GM12878 (cell line): Measurements from ENCODE around the gene GADD45A. TPM values are rescaled to one million over a fixed set of nuclear protein-coding genes. Genes with fewer than 3 reads are reported as not detected.

Source experiments
- BHLHE40 ChIP-seq, 2 experiments: fragments of 450-650 bp in 1 of 2; IDR thresholded peaks; 2 replicates each; pipeline ENCODE4 v1.6.1; 2011 to 2017; ENCODE audit warnings: low read depth in 2 of 2, borderline replicate concordance in 1 of 2, improper control_type of control experiment in 1 of 2, low read length in 1 of 2, mild to moderate bottlenecking in 1 of 2
- BMI1 ChIP-seq: fragments of 450-650 bp; IDR thresholded peaks from 2 replicates; pipeline ENCODE4 v1.6.1; 2016; ENCODE audit warnings: mild to moderate bottlenecking, moderate library complexity, borderline replicate concordance
- CBX3 ChIP-seq: fragments of 200-600 bp; sonication (generic); IDR thresholded peaks from 2 replicates; pipeline ENCODE4 v1.6.1; 2016; ENCODE audit warnings: low read depth, borderline replicate concordance
- CEBPB ChIP-seq, 2 experiments: fragments of 150-350 bp in 1 of 2; IDR thresholded peaks; 2 replicates each; pipeline ENCODE4 v1.6.1; 2012 to 2014; ENCODE audit warnings: low read depth in 2 of 2, low read length in 2 of 2, borderline replicate concordance in 1 of 2, inconsistent platforms in 1 of 2
- CHD2 ChIP-seq: IDR thresholded peaks from 2 replicates; pipeline ENCODE4 v1.6.1; 2011; ENCODE audit warnings: low read depth, low read length, improper control_type of control experiment, borderline replicate concordance
- CREM ChIP-seq: IDR thresholded peaks from 2 replicates; pipeline ENCODE4 v1.6.1; 2014; ENCODE audit warnings: antibody characterized with exemption, low read depth
- EED ChIP-seq: sonication (generic); IDR thresholded peaks from 2 replicates; pipeline ENCODE4 v1.6.1; 2016; ENCODE audit warnings: antibody characterized with exemption, low read depth
- EZH2 ChIP-seq: IDR thresholded peaks from 2 replicates; pipeline ENCODE4 v1.6.1; 2012; ENCODE audit warnings: low read depth, mild to moderate bottlenecking, control low read depth, inconsistent platforms, low read length, borderline replicate concordance; ENCODE audit not compliant: control insufficient read depth
- FOXK2 ChIP-seq: fragments of 450-650 bp; IDR thresholded peaks from 2 replicates; pipeline ENCODE4 v1.6.1; 2017; ENCODE audit warnings: mild to moderate bottlenecking, moderate library complexity
- HDGF ChIP-seq: fragments of 450-650 bp; IDR thresholded peaks from 2 replicates; pipeline ENCODE4 v1.6.1; 2016; ENCODE audit warnings: antibody characterized with exemption
- IKZF1 ChIP-seq: fragments of 450-650 bp; conservative IDR thresholded peaks from 2 replicates; pipeline ENCODE4 v1.6.1; 2017; ENCODE audit warnings: antibody characterized with exemption, mild to moderate bottlenecking
- IKZF2 ChIP-seq, 2 experiments: fragments of 450-650 bp; IDR thresholded peaks; 2 replicates each; pipeline ENCODE4 v1.6.1; 2017; ENCODE audit warnings: mild to moderate bottlenecking in 2 of 2, moderate library complexity in 2 of 2
- IRF4 ChIP-seq: IDR thresholded peaks from 2 replicates; pipeline ENCODE4 v1.6.1; 2011; ENCODE audit warnings: low read depth, low read length
- JUNB ChIP-seq: IDR thresholded peaks from 2 replicates; pipeline ENCODE4 v1.6.1; 2016; ENCODE audit warnings: antibody characterized with exemption, mild to moderate bottlenecking
- KLF5 ChIP-seq: fragments of 450-650 bp; IDR thresholded peaks from 2 replicates; pipeline ENCODE4 v1.6.1; 2014; ENCODE audit warnings: mild to moderate bottlenecking; ENCODE audit not compliant: partially characterized antibody
- NFXL1 ChIP-seq: fragments of 450-650 bp; IDR thresholded peaks from 2 replicates; pipeline ENCODE4 v1.6.1; 2017; ENCODE audit warnings: antibody characterized with exemption, mild to moderate bottlenecking, borderline replicate concordance
- NR2F1 ChIP-seq: fragments of 450-650 bp; conservative IDR thresholded peaks from 2 replicates; pipeline ENCODE4 v1.6.1; 2017; ENCODE audit warnings: mild to moderate bottlenecking
- PAX8 ChIP-seq: fragments of 450-650 bp; IDR thresholded peaks from 2 replicates; pipeline ENCODE4 v1.6.1; 2017; ENCODE audit warnings: mild to moderate bottlenecking, moderate library complexity
- SMAD5 ChIP-seq: IDR thresholded peaks from 2 replicates; pipeline ENCODE4 v1.6.1; 2016; ENCODE audit warnings: antibody characterized with exemption, low read depth
- SREBF1 ChIP-seq: IDR thresholded peaks from 2 replicates; pipeline ENCODE4 v1.6.1; 2012; ENCODE audit warnings: mild to moderate bottlenecking, low read length
- TAF1 ChIP-seq: IDR thresholded peaks from 2 replicates; pipeline ENCODE4 v1.6.1; 2011; ENCODE audit warnings: mild to moderate bottlenecking, low read depth, low read length, borderline replicate concordance
- ZSCAN29 ChIP-seq: fragments of 450-650 bp; IDR thresholded peaks from 2 replicates; pipeline ENCODE4 v1.6.1; 2017; ENCODE audit warnings: mild to moderate bottlenecking, moderate library complexity
- polyA plus RNA-seq, 11 experiments: library from polyadenylated mRNA; depleted of rRNA in 4 of 11; unstranded in 6 of 11; stranded (reverse) in 5 of 11; fragments of >200 nt; fragmentation: Nextera tagmentation in 4 of 11; fragmentation: Illumina TruSeq in 1 of 11; extraction: Ambion mirVana in 4 of 11; extraction: Trizol in 1 of 11; gene quantifications; 1 replicate in 1 of 11; 2 replicates in 10 of 11; pipeline versions ENCODE4 v1.2.1 to v1.2.3, GENCODE V29; 2011 to 2016; ENCODE audit warnings: inconsistent platforms in 2 of 11, missing spikeins in 2 of 11, low read depth in 1 of 11
- total RNA-seq, 4 experiments: library from RNA; depleted of rRNA in 3 of 4; stranded (reverse); fragments of >200 nt in 3 of 4; fragmentation: Illumina TruSeq in 1 of 4; extraction: Trizol in 1 of 4; gene quantifications; 2 replicates each; pipeline versions ENCODE4 v1.2.1 to v1.2.3, GENCODE V29; 2013 to 2021
- TF ChIP-seq, protein P1 (sequence below): IDR thresholded peaks from 2 replicates; pipeline ENCODE4 v1.6.1; 2011; ENCODE audit warnings: low read depth, low read length, improper control_type of control experiment, borderline replicate concordance
- TF ChIP-seq, protein P2 (sequence below): IDR thresholded peaks from 2 replicates; pipeline ENCODE4 v1.6.1; 2012; ENCODE audit warnings: low read depth, low read length, improper control_type of control experiment
- TF ChIP-seq, protein P3 (sequence below): fragments of 450-650 bp; IDR thresholded peaks from 2 replicates; pipeline ENCODE4 v1.6.1; 2017; ENCODE audit warnings: mild to moderate bottlenecking, low read depth, inconsistent platforms; ENCODE audit not compliant: poor library complexity, severe bottlenecking
- TF ChIP-seq, protein P4 (sequence below): fragments of 150-350 bp; IDR thresholded peaks from 2 replicates; pipeline ENCODE4 v1.6.1; 2016; ENCODE audit warnings: low read depth, low read length

GADD45A gene
- total and polyA plus RNA-seq, 10 of the 15 experiments (the other 5 are each of a cell fraction or from before 2014, with no cell fraction given) = 4.7 to 48.9 (median 18.5) TPM

DNA sequence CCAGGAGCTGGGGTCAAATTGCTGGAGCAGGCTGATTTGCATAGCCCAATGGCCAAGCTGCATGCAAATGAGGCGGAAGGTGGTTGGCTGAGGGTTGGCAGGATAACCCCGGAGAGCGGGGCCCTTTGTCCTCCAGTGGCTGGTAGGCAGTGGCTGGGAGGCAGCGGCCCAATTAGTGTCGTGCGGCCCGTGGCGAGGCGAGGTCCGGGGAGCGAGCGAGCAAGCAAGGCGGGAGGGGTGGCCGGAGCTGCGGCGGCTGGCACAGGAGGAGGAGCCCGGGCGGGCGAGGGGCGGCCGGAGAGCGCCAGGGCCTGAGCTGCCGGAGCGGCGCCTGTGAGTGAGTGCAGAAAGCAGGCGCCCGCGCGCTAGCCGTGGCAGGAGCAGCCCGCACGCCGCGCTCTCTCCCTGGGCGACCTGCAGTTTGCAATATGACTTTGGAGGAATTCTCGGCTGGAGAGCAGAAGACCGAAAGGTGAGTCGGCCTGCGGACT, at the start of gene GADD45A (continued):
- TF ChIP-seq, protein P1, sequence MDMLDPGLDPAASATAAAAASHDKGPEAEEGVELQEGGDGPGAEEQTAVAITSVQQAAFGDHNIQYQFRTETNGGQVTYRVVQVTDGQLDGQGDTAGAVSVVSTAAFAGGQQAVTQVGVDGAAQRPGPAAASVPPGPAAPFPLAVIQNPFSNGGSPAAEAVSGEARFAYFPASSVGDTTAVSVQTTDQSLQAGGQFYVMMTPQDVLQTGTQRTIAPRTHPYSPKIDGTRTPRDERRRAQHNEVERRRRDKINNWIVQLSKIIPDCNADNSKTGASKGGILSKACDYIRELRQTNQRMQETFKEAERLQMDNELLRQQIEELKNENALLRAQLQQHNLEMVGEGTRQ = no peak
- TF ChIP-seq, protein P2, sequence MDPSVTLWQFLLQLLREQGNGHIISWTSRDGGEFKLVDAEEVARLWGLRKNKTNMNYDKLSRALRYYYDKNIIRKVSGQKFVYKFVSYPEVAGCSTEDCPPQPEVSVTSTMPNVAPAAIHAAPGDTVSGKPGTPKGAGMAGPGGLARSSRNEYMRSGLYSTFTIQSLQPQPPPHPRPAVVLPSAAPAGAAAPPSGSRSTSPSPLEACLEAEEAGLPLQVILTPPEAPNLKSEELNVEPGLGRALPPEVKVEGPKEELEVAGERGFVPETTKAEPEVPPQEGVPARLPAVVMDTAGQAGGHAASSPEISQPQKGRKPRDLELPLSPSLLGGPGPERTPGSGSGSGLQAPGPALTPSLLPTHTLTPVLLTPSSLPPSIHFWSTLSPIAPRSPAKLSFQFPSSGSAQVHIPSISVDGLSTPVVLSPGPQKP = 0 out of 2 replicates have a peak, but pooled peaks have one; percentile 53
- TF ChIP-seq CEBPB (IDR thresholded peaks at IDR 0.05; ENCODE audit: borderline replicate concordance in 1 of 2, low read depth in 2 of 2, low read length in 2 of 2) (no peak), CBX3 (no peak), NR2F1 (peak; percentile 91), IKZF1 (no peak; the same call in none of the 2 replicates), NFXL1 (no peak), EZH2 (no peak), CREM (peak; percentile 54), ZSCAN29 (no peak), BMI1 (no peak), FOXK2 (no peak), JUNB (no peak), IKZF2 (IDR thresholded peaks at IDR 0.05) (peak; percentile 31 to 32; a peak in 1 of 4 replicates), TAF1 (peak; percentile 99), SREBF1 (0 out of 2 replicates have a peak, but pooled peaks have one; percentile 14), BHLHE40 (IDR thresholded peaks at IDR 0.05; ENCODE audit: borderline replicate concordance in 1 of 2, low read depth in 2 of 2, low read length in 1 of 2) (peak; percentile 63 to 84; a peak in 3 of 4 replicates), PAX8 (no peak), EED (no peak), HDGF (peak; percentile 97), CHD2 (peak; percentile 64; the same call in 1 of the 2 replicates), SMAD5 (peak; percentile 95), IRF4 (no peak), KLF5 (peak; percentile 63)
- TF ChIP-seq, protein P3, sequence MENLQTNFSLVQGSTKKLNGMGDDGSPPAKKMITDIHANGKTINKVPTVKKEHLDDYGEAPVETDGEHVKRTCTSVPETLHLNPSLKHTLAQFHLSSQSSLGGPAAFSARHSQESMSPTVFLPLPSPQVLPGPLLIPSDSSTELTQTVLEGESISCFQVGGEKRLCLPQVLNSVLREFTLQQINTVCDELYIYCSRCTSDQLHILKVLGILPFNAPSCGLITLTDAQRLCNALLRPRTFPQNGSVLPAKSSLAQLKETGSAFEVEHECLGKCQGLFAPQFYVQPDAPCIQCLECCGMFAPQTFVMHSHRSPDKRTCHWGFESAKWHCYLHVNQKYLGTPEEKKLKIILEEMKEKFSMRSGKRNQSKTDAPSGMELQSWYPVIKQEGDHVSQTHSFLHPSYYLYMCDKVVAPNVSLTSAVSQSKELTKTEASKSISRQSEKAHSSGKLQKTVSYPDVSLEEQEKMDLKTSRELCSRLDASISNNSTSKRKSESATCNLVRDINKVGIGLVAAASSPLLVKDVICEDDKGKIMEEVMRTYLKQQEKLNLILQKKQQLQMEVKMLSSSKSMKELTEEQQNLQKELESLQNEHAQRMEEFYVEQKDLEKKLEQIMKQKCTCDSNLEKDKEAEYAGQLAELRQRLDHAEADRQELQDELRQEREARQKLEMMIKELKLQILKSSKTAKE = no peak
- TF ChIP-seq, protein P4, sequence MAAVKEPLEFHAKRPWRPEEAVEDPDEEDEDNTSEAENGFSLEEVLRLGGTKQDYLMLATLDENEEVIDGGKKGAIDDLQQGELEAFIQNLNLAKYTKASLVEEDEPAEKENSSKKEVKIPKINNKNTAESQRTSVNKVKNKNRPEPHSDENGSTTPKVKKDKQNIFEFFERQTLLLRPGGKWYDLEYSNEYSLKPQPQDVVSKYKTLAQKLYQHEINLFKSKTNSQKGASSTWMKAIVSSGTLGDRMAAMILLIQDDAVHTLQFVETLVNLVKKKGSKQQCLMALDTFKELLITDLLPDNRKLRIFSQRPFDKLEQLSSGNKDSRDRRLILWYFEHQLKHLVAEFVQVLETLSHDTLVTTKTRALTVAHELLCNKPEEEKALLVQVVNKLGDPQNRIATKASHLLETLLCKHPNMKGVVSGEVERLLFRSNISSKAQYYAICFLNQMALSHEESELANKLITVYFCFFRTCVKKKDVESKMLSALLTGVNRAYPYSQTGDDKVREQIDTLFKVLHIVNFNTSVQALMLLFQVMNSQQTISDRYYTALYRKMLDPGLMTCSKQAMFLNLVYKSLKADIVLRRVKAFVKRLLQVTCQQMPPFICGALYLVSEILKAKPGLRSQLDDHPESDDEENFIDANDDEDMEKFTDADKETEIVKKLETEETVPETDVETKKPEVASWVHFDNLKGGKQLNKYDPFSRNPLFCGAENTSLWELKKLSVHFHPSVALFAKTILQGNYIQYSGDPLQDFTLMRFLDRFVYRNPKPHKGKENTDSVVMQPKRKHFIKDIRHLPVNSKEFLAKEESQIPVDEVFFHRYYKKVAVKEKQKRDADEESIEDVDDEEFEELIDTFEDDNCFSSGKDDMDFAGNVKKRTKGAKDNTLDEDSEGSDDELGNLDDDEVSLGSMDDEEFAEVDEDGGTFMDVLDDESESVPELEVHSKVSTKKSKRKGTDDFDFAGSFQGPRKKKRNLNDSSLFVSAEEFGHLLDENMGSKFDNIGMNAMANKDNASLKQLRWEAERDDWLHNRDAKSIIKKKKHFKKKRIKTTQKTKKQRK = no peak
